Trophoblast cell (in vitro differentiated cells and primary cell): ENCODE results near the gene CABCOCO1.
"Not testable (repeated sequence)": the region's sequence is repeated elsewhere in the genome, so short reads cannot be mapped to it uniquely, and the experiment has no call there.

Experiments
- DNase-seq, 2 donors: peaks; one replicate each; pipeline ENCODE4 v3.0.0-alpha.2; 2016
- H2AFZ ChIP-seq: 2 replicates; pipeline ENCODE4 v1.6.1; 2013; ENCODE audit warnings: low read length, moderate library complexity, mild to moderate bottlenecking; ENCODE audit not compliant: insufficient read depth, poor library complexity
- H2AK5ac ChIP-seq: 2 replicates; pipeline ENCODE4 v1.6.1; 2013; ENCODE audit warnings: mild to moderate bottlenecking, low read length
- H2BK120ac ChIP-seq: 2 replicates; pipeline ENCODE4 v1.6.1; 2013; ENCODE audit warnings: low read length, mild to moderate bottlenecking, moderate library complexity; ENCODE audit not compliant: insufficient read depth, poor library complexity
- H2BK12ac ChIP-seq: 2 replicates; pipeline ENCODE4 v1.6.1; 2013; ENCODE audit warnings: mild to moderate bottlenecking, low read length, moderate library complexity
- H2BK5ac ChIP-seq: 2 replicates; pipeline ENCODE4 v1.6.1; 2013; ENCODE audit warnings: low read length, low read depth, moderate library complexity, mild to moderate bottlenecking; ENCODE audit not compliant: poor library complexity
- H3K14ac ChIP-seq: 2 replicates; pipeline ENCODE4 v1.6.1; 2013; ENCODE audit warnings: mild to moderate bottlenecking, low read length
- H3K18ac ChIP-seq: 2 replicates; pipeline ENCODE4 v1.6.1; 2013; ENCODE audit warnings: mild to moderate bottlenecking, low read length
- H3K23ac ChIP-seq: 2 replicates; pipeline ENCODE4 v1.6.1; 2013; ENCODE audit warnings: low read length
- H3K27ac ChIP-seq: 2 replicates; pipeline ENCODE4 v1.5.1; 2013; ENCODE audit warnings: low read depth, mild to moderate bottlenecking, inconsistent platforms, low read length, moderate library complexity
- H3K27me3 ChIP-seq: 2 replicates; pipeline ENCODE4 v1.6.1; 2013; ENCODE audit warnings: inconsistent platforms, mild to moderate bottlenecking, low read length, moderate library complexity; ENCODE audit not compliant: insufficient read depth
- H3K36me3 ChIP-seq, 2 experiments: 1 replicate in 1 of 2; 2 replicates in 1 of 2; pipeline ENCODE4 v1.6.1; 2013; ENCODE audit warnings: low read length in 2 of 2, mild to moderate bottlenecking in 2 of 2, moderate library complexity in 1 of 2; ENCODE audit not compliant: insufficient read depth in 2 of 2, control insufficient read depth in 1 of 2
- H3K4ac ChIP-seq: 2 replicates; pipeline ENCODE4 v1.6.1; 2013; ENCODE audit warnings: low read depth, mild to moderate bottlenecking, low read length, moderate library complexity
- H3K4me1 ChIP-seq, 2 experiments: 1 replicate in 1 of 2; 2 replicates in 1 of 2; pipeline ENCODE4 v1.6.1; 2013; ENCODE audit warnings: low read length in 2 of 2, mild to moderate bottlenecking in 2 of 2, moderate library complexity in 1 of 2; ENCODE audit not compliant: insufficient read depth in 2 of 2, control insufficient read depth in 1 of 2
- H3K4me2 ChIP-seq: 2 replicates; pipeline ENCODE4 v1.6.1; 2013; ENCODE audit warnings: inconsistent platforms, mild to moderate bottlenecking, low read length, moderate library complexity
- H3K4me3 ChIP-seq: 2 replicates; pipeline ENCODE4 v1.5.1; 2013; ENCODE audit warnings: mild to moderate bottlenecking, low read depth, low read length, inconsistent platforms
- H3K79me1 ChIP-seq: one replicate; pipeline ENCODE4 v1.6.1; 2013; ENCODE audit warnings: low read length
- H3K79me2 ChIP-seq: 2 replicates; pipeline ENCODE4 v1.6.1; 2013; ENCODE audit warnings: low read length, mild to moderate bottlenecking; ENCODE audit not compliant: control insufficient read depth, insufficient read depth, poor library complexity
- H3K9ac ChIP-seq: 2 replicates; pipeline ENCODE4 v1.6.1; 2013; ENCODE audit warnings: mild to moderate bottlenecking, low read length
- H3K9me3 ChIP-seq: 2 replicates; pipeline ENCODE4 v1.6.1; 2013; ENCODE audit warnings: low read depth, mild to moderate bottlenecking, control low read depth, inconsistent platforms, low read length; ENCODE audit not compliant: insufficient read depth
- H4K12ac ChIP-seq: 2 replicates; pipeline ENCODE4 v1.6.1; 2013; ENCODE audit warnings: low read depth, mild to moderate bottlenecking, low read length, moderate library complexity
- H4K8ac ChIP-seq: 2 replicates; pipeline ENCODE4 v1.6.1; 2013; ENCODE audit warnings: low read depth, mild to moderate bottlenecking, low read length, moderate library complexity
- H4K91ac ChIP-seq: one replicate; pipeline ENCODE4 v1.6.1; 2013; ENCODE audit warnings: low read depth, mild to moderate bottlenecking, low read length, moderate library complexity
- WGBS: extraction: QIAGEN DNeasy Blood & Tissue Kit; methylation state at CpG from one replicate; pipeline ENCODE4 v1.1.7; 2013; ENCODE audit warnings: missing lambda C conversion rate; ENCODE audit not compliant: insufficient read length, insufficient coverage; ENCODE audit errors: extremely low coverage; 5-methylcytosine and 5-hydroxymethylcytosine counted together

The CABCOCO1 gene

GRCh38 chr10:61719906-61720305, 57.2 kb downstream of the CABCOCO1 start:
- Histone ChIP-seq H4K8ac (no peak overlapping the region), H3K4me2 (no peak overlapping the region), H3K36me3 (no peaks in the 10 kb centered on the region), H3K18ac (no peak overlapping the region), H3K4ac (no peak overlapping the region), H2BK5ac (no peak overlapping the region), H2AFZ (no peak overlapping the region), H3K14ac (no peak overlapping the region), H2AK5ac (no peak overlapping the region), H3K4me1 (no peaks in the 10 kb centered on the region), H3K9ac (no peak overlapping the region), H4K12ac (no peak overlapping the region), H2BK12ac (no peak overlapping the region), H3K27me3 (no peaks in the 10 kb centered on the region), H3K4me3 (no peak overlapping the region), H2BK120ac (no peak overlapping the region), H3K9me3 (no peaks in the 10 kb centered on the region), H3K23ac (no peak overlapping the region), H3K27ac (no peak overlapping the region), H3K79me1 (no peaks in the 10 kb centered on the region), H4K91ac (no peak overlapping the region), H3K79me2 (no peaks in the 10 kb centered on the region)
- no peak for DNase-seq
- WGBS = no CpG with 5 or more reads among the region's 3 CpGs

- Histone ChIP-seq H4K12ac (no peak overlapping the region), H3K27ac (no peak overlapping the region), H3K23ac (no peak overlapping the region), H3K9ac (no peak overlapping the region), H3K36me3 (no peaks in the 10 kb centered on the region), H2AFZ (no peak overlapping the region), H4K8ac (no peak overlapping the region), H3K4me2 (no peak overlapping the region), H3K9me3 (no peaks in the 10 kb centered on the region), H2BK12ac (no peak overlapping the region), H4K91ac (no peak overlapping the region), H3K4ac (no peak overlapping the region), H2BK5ac (no peak overlapping the region), H3K79me1 (no peaks in the 10 kb centered on the region), H2AK5ac (no peak overlapping the region), H3K4me1 (no peaks in the 10 kb centered on the region), H3K27me3 (no peaks in the 10 kb centered on the region), H3K4me3 (no peak overlapping the region), H3K79me2 (no peaks in the 10 kb centered on the region), H3K14ac (no peak overlapping the region), H3K18ac (no peak overlapping the region), H2BK120ac (no peak overlapping the region)
- no peak for DNase-seq
- WGBS = no CpG with 5 or more reads among the region's 4 CpGs
These were observed 58.7 kb downstream of the CABCOCO1 start for GRCh38 chr10:61721431-61721830.

GRCh38 chr10:61725221-61725620, 62.5 kb downstream of the CABCOCO1 start:
- not testable (repeated sequence) for H4K12ac ChIP-seq

GRCh38 chr10:61729596-61729995, 66.9 kb downstream of the CABCOCO1 start:
- no peaks in the 10 kb centered on the region for H3K79me1 ChIP-seq
- H3K36me3 ChIP-seq = no peaks in the 10 kb centered on the region
- H3K4me1 ChIP-seq = no peaks in the 10 kb centered on the region
- H3K4ac ChIP-seq = no peak overlapping the region
- H4K91ac ChIP-seq = no peak overlapping the region
- no peak overlapping the region for H4K8ac ChIP-seq
- H3K9me3 ChIP-seq = no peaks in the 10 kb centered on the region
- H3K27ac ChIP-seq = no peak overlapping the region
- DNase-seq = no peak
- no peak overlapping the region for H3K4me3 ChIP-seq
- H3K27me3 ChIP-seq = no peaks in the 10 kb centered on the region
- no peak overlapping the region for H3K23ac ChIP-seq
- H2BK120ac ChIP-seq = no peak overlapping the region
- no peak overlapping the region for H3K9ac ChIP-seq
- H2BK5ac ChIP-seq = no peak overlapping the region
- no peak overlapping the region for H4K12ac ChIP-seq
- H2BK12ac ChIP-seq = no peak overlapping the region
- WGBS = no CpG with 5 or more reads among the region's 2 CpGs
- H3K4me2 ChIP-seq = no peak overlapping the region
- H2AFZ ChIP-seq = no peak overlapping the region
- no peak overlapping the region for H3K14ac ChIP-seq
- no peaks in the 10 kb centered on the region for H3K79me2 ChIP-seq
- H3K18ac ChIP-seq = no peak overlapping the region
- H2AK5ac ChIP-seq = no peak overlapping the region

More at GRCh38 chr10:61725221-61725620, 62.5 kb downstream of the CABCOCO1 start:
- H3K27me3 ChIP-seq, H4K8ac ChIP-seq, H3K36me3 ChIP-seq, H3K23ac ChIP-seq, H3K14ac ChIP-seq, H3K4ac ChIP-seq, H3K9ac ChIP-seq, H3K27ac ChIP-seq, H3K4me1 ChIP-seq, H3K4me3 ChIP-seq, H3K4me2 ChIP-seq, H3K79me2 ChIP-seq, H2AK5ac ChIP-seq, H2AFZ ChIP-seq, H4K91ac ChIP-seq, H2BK5ac ChIP-seq, H3K18ac ChIP-seq, H2BK12ac ChIP-seq, H3K9me3 ChIP-seq, H3K79me1 ChIP-seq, DNase-seq, H2BK120ac ChIP-seq: not testable (repeated sequence)
- whole genome bisulfite sequencing = no CpG with 5 or more reads among the region's 2 CpGs
